GM12878 (cell line): ENCODE measurements around the gene AGBL3. TPM values are rescaled to one million over a fixed set of nuclear protein-coding genes. Genes with fewer than 3 reads are reported as not detected.

Experiments used
- ATAC-seq: fragments of 200-7000 bp; cut with Tn5 transposase; 3 replicates; pipeline ENCODE4 v1.9.1; 2020; ENCODE audit warnings: mild to moderate bottlenecking, moderate library complexity
- BruUV-seq: library from RNA; stranded (reverse); fragments of 400-500 nt; replicated peaks from 2 replicates; lab custom pipeline; 2021; lab: Mats Ljungman, UMichigan
- CTCF ChIA-PET: fragments of 300-600 bp; sonication (Branson Sonifier 250); formaldehyde crosslinking; extraction: SDS; loops from one replicate; lab custom pipeline; 2021; ENCODE audit warnings: inconsistent platforms; lab: Yijun Ruan, JAX
- POLR2A ChIA-PET: fragments of 350-600 bp; formaldehyde crosslinking; extraction: SDS; loops from one replicate; lab custom pipeline; 2021; ENCODE audit warnings: inconsistent platforms; lab: Charles Lee
- RAD21 ChIA-PET: fragments of 300-600 bp; sonication (Branson Sonifier 250); formaldehyde crosslinking; loops from one replicate; lab custom pipeline; 2023; ENCODE audit warnings: antibody characterized with exemption; ENCODE audit not compliant: unreplicated experiment; lab: Charles Lee
- SMC1A ChIA-PET: fragments of 300-600 bp; sonication (Branson Sonifier 250); formaldehyde crosslinking; loops from one replicate; lab custom pipeline; 2023; ENCODE audit not compliant: unreplicated experiment, uncharacterized antibody; lab: Charles Lee
- DNase-seq: peaks from one replicate; pipeline ENCODE4 v3.0.0-alpha.2; 2011; ENCODE audit warnings: low read depth, low spot score
- FAIRE-seq: peaks from 3 replicates; lab custom pipeline; 2011; peaks lifted over from hg19 to GRCh38; lab: Jason Lieb, UNC
- H2AFZ ChIP-seq: 2 replicates; pipeline ENCODE4 v1.6.0; 2011; ENCODE audit warnings: low read depth, low read length, control low read depth; ENCODE audit not compliant: control insufficient read depth
- H3K27ac ChIP-seq: 2 replicates; pipeline ENCODE4 v1.5.1; 2011; ENCODE audit warnings: control low read depth; ENCODE audit not compliant: control insufficient read depth, insufficient read depth
- H3K27me3 ChIP-seq, 2 experiments: replicated peaks in 1 of 2; 2 replicates each; pipeline versions ENCODE4 v1.6.0 to v1.6.1; 2011; ENCODE audit warnings: low read length in 1 of 2; ENCODE audit not compliant: control insufficient read depth in 2 of 2, insufficient read depth in 2 of 2
- H3K36me3 ChIP-seq, 2 experiments: 2 replicates each; pipeline ENCODE4 v1.5.1; 2011; ENCODE audit warnings: low read length in 1 of 2; ENCODE audit not compliant: control insufficient read depth in 2 of 2, insufficient read depth in 2 of 2
- H3K4me1 ChIP-seq: 2 replicates; pipeline ENCODE4 v1.6.1; 2011; ENCODE audit warnings: mild to moderate bottlenecking, low read length, moderate library complexity, mixed read lengths; ENCODE audit not compliant: control insufficient read depth, insufficient read depth
- H3K4me2 ChIP-seq: 2 replicates; pipeline ENCODE4 v1.6.0; 2011; ENCODE audit warnings: control low read depth; ENCODE audit not compliant: control insufficient read depth, insufficient read depth
- H3K4me3 ChIP-seq: fragments of 200-600 bp; sonication (generic); 2 replicates; pipeline ENCODE4 v1.5.1; 2016
- H3K79me2 ChIP-seq: 2 replicates; pipeline ENCODE4 v1.6.0; 2011; ENCODE audit warnings: low read length; ENCODE audit not compliant: control insufficient read depth, insufficient read depth
- H3K9ac ChIP-seq: 2 replicates; pipeline ENCODE4 v1.8.0; 2011; ENCODE audit warnings: low read length, control low read depth, mixed read lengths; ENCODE audit not compliant: control insufficient read depth, insufficient read depth
- H3K9me3 ChIP-seq: replicated peaks from 3 replicates; pipeline ENCODE4 v1.5.1; 2011; ENCODE audit warnings: mild to moderate bottlenecking, low read length; ENCODE audit not compliant: control insufficient read depth, insufficient read depth
- H4K20me1 ChIP-seq: 2 replicates; pipeline ENCODE4 v1.6.0; 2011; ENCODE audit not compliant: control insufficient read depth, insufficient read depth
- RCOR1 ChIP-seq: conservative IDR thresholded peaks from 2 replicates; pipeline ENCODE4 v1.6.1; 2012; ENCODE audit warnings: low read depth, low read length, improper control_type of control experiment
- WGBS: methylation state at CpG from one replicate; pipeline ENCODE4 v1.1.6; 2016; ENCODE audit warnings: low lambda C conversion rate; ENCODE audit not compliant: insufficient replicate concordance, insufficient coverage; ENCODE audit errors: missing lambda C conversion rate; 5-methylcytosine and 5-hydroxymethylcytosine counted together
- in situ Hi-C: fragments of 300-500 bp; cut with MboI; formaldehyde crosslinking; loops from 9 replicates; pipeline ENCODE4 v1.14.3; 2018; ENCODE audit warnings: mixed read lengths
- intact Hi-C: fragments of 100-400 bp; cut with micrococcal nuclease; formaldehyde crosslinking; loops from one replicate; pipeline ENCODE4 v1.14.2; 2022; ENCODE audit not compliant: unreplicated experiment
- polyA plus RNA-seq, 11 experiments: library from polyadenylated mRNA; depleted of rRNA in 4 of 11; unstranded in 6 of 11; stranded (reverse) in 5 of 11; fragments of >200 nt; fragmentation: Nextera tagmentation in 4 of 11; fragmentation: Illumina TruSeq in 1 of 11; extraction: Ambion mirVana in 4 of 11; extraction: Trizol in 1 of 11; gene quantifications; 1 replicate in 1 of 11; 2 replicates in 10 of 11; pipeline versions ENCODE4 v1.2.1 to v1.2.3, GENCODE V29; 2011 to 2016; ENCODE audit warnings: inconsistent platforms in 2 of 11, missing spikeins in 2 of 11, low read depth in 1 of 11
- total RNA-seq, 4 experiments: library from RNA; depleted of rRNA in 3 of 4; stranded (reverse); fragments of >200 nt in 3 of 4; fragmentation: Illumina TruSeq in 1 of 4; extraction: Trizol in 1 of 4; gene quantifications; 2 replicates each; pipeline versions ENCODE4 v1.2.1 to v1.2.3, GENCODE V29; 2013 to 2021
- TF ChIP-seq, protein P1 (sequence below): fragments of 450-650 bp; IDR thresholded peaks from 2 replicates; pipeline ENCODE4 v1.6.1; 2016; ENCODE audit warnings: mild to moderate bottlenecking

The AGBL3 gene
- total and polyA plus RNA-seq, 10 of the 15 experiments (the other 5 are each of a cell fraction or from before 2014, with no cell fraction given) = 0.82 to 12.4 (median 3.7) TPM

GRCh38 chr7:135159359-135160085 is 173.2 kb downstream of the AGBL3 start:
- 0 out of 3 replicates have a peak, but pooled peaks have one; percentile 2 for ATAC-seq
- Histone ChIP-seq H4K20me1 (no peaks in the 10 kb centered on the region), H3K9me3 (peaks cover 32% of the 10 kb centered on the region), H3K79me2 (peaks cover 37% of the 10 kb centered on the region), H3K4me1 (peaks cover 32% of the 10 kb centered on the region), H3K36me3 (peaks cover 14 to 17% of the 10 kb centered on the region in 2 experiments; a peak in 3 of 4 replicates), H2AFZ (no peak overlapping the region; the same call in 1 of the 2 replicates), H3K27me3 (no peaks in the 10 kb centered on the region), H3K9ac (peak overlapping the region; percentile 64; the same call in 1 of the 2 replicates), H3K4me2 (peak overlapping the region; percentile 72), H3K27ac (peak overlapping the region; percentile 84), H3K4me3 (no peak overlapping the region)
- no peak for DNase-seq
- no peak for FAIRE-seq
- CTCF ChIA-PET = interaction anchor here (0.9 to 4.4 kb wide), 9 partner anchors 8 to 173 kb away, joined by 3 to 28 read pairs (median 9); partner anchors contain the start of genes AGBL3 and TMEM140
- BruUV-seq = TSS peak; percentile 5
- in situ Hi-C loops = loop anchor here (10.0 kb wide), 1 partner anchor 515 kb away; the partner anchor contains the start of gene BPGM
- WGBS = 100% methylated on average over 2 of the region's 2 CpGs
- no peak for TF ChIP-seq RCOR1
- TF ChIP-seq, protein P1, sequence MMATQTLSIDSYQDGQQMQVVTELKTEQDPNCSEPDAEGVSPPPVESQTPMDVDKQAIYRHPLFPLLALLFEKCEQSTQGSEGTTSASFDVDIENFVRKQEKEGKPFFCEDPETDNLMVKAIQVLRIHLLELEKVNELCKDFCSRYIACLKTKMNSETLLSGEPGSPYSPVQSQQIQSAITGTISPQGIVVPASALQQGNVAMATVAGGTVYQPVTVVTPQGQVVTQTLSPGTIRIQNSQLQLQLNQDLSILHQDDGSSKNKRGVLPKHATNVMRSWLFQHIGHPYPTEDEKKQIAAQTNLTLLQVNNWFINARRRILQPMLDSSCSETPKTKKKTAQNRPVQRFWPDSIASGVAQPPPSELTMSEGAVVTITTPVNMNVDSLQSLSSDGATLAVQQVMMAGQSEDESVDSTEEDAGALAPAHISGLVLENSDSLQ = peak; percentile 45
- intact Hi-C loops = no loop called here
- RAD21 ChIA-PET = interaction anchor here (0.9 to 9.0 kb wide), 13 partner anchors 10 to 173 kb away, joined by 3 to 84 read pairs (median 5); partner anchors contain the start of genes AGBL3, CYREN and TMEM140
- POLR2A ChIA-PET = interaction anchor here (1.5 to 15.9 kb wide), 5 partner anchors 11 to 172 kb away, joined by 3 to 169 read pairs (median 19); partner anchors contain the start of genes AGBL3, CYREN and TMEM140
- SMC1A ChIA-PET = interaction anchor here (0.9 to 7.0 kb wide), 8 partner anchors 11 to 173 kb away, joined by 3 to 108 read pairs (median 15); partner anchors contain the start of genes AGBL3, CYREN and TMEM140
